Measurements from ENCODE around the gene CRNN. TPM values are rescaled to one million over a fixed set of nuclear protein-coding genes. Genes with fewer than 3 reads are reported as not detected.

The CRNN gene
- not detected for total RNA-seq

- no peak within 1 kb of the TSS for H3K4me3 Mint-ChIP-seq
- no peaks in the 10 kb centered on the region for H3K9me3 Mint-ChIP-seq
- peaks cover 15% of the 10 kb centered on the region for H3K27me3 Mint-ChIP-seq
- no peaks in the 10 kb centered on the region for H3K36me3 Mint-ChIP-seq (ENCODE audit: low read depth)
- H3K4me1 Mint-ChIP-seq, result no peaks in the 10 kb centered on the region
- no peak for ATAC-seq (replicated peaks)
- H3K27ac Mint-ChIP-seq, result no peak within 1 kb of the TSS
Observed at GRCh38 chr1:152413909-152414308, at the start of gene CRNN. CRNN (minus strand) TSS chr1:152414263; CDS start chr1:152412233, 2,030 bp downstream.

GRCh38 chr1:152462636-152463035 is 48.6 kb upstream of the CRNN start:
- H3K9me3 Mint-ChIP-seq, result no peaks in the 10 kb centered on the region
- no peak overlapping the region for H3K27ac Mint-ChIP-seq
- peaks cover 10% of the 10 kb centered on the region for H3K27me3 Mint-ChIP-seq
- H3K4me1 Mint-ChIP-seq, result peaks cover 11% of the 10 kb centered on the region
- no peak for ATAC-seq (replicated peaks)
- H3K4me3 Mint-ChIP-seq, result no peak overlapping the region
- no peaks in the 10 kb centered on the region for H3K36me3 Mint-ChIP-seq (ENCODE audit: low read depth)

GRCh38 chr1:152461544-152461943 is 47.5 kb upstream of the CRNN start:
- Mint-ChIP-seq H3K4me3 (peak overlapping the region; percentile 38), H3K9me3 (no peaks in the 10 kb centered on the region), H3K4me1 (peaks cover 11% of the 10 kb centered on the region), H3K36me3 (ENCODE audit: low read depth) (no peaks in the 10 kb centered on the region), H3K27me3 (peaks cover 5% of the 10 kb centered on the region), H3K27ac (no peak overlapping the region)
- ATAC-seq (replicated peaks), result peak; percentile 48

- no peak for ATAC-seq (replicated peaks)
- peak overlapping the region; percentile 52 for H3K4me3 Mint-ChIP-seq
- no peaks in the 10 kb centered on the region for H3K27me3 Mint-ChIP-seq
- H3K27ac Mint-ChIP-seq, result peak overlapping the region; percentile 28
- H3K9me3 Mint-ChIP-seq, result no peaks in the 10 kb centered on the region
- peaks cover 11% of the 10 kb centered on the region for H3K4me1 Mint-ChIP-seq
- H3K36me3 Mint-ChIP-seq (ENCODE audit: low read depth), result no peaks in the 10 kb centered on the region
Observed at GRCh38 chr1:152460529-152460899, 46.5 kb upstream of the CRNN start.

- no peaks in the 10 kb centered on the region for H3K9me3 Mint-ChIP-seq
- peak; percentile 92 for ATAC-seq (replicated peaks)
- H3K27ac Mint-ChIP-seq, result peak overlapping the region; percentile 28
- H3K4me1 Mint-ChIP-seq, result peaks cover 11% of the 10 kb centered on the region
- no peaks in the 10 kb centered on the region for H3K27me3 Mint-ChIP-seq
- no peaks in the 10 kb centered on the region for H3K36me3 Mint-ChIP-seq (ENCODE audit: low read depth)
- peak overlapping the region; percentile 52 for H3K4me3 Mint-ChIP-seq
Observed at GRCh38 chr1:152459596-152460528, 45.8 kb upstream of the CRNN start.

GRCh38 chr1:152458384-152459185 is 44.5 kb upstream of the CRNN start:
- Mint-ChIP-seq H3K4me3 (peak overlapping the region; percentile 52), H3K9me3 (no peaks in the 10 kb centered on the region), H3K4me1 (peaks cover 11% of the 10 kb centered on the region), H3K36me3 (ENCODE audit: low read depth) (no peaks in the 10 kb centered on the region), H3K27me3 (peaks cover 4% of the 10 kb centered on the region), H3K27ac (no peak overlapping the region)
- peak; percentile 63 for ATAC-seq (replicated peaks)

GRCh38 chr1:152457561-152457960 is 43.5 kb upstream of the CRNN start:
- Mint-ChIP-seq H3K27ac (no peak overlapping the region), H3K4me3 (no peak overlapping the region), H3K4me1 (peaks cover 11% of the 10 kb centered on the region), H3K36me3 (ENCODE audit: low read depth) (no peaks in the 10 kb centered on the region), H3K27me3 (peaks cover 4% of the 10 kb centered on the region), H3K9me3 (no peaks in the 10 kb centered on the region)
- ATAC-seq (replicated peaks), result no peak

GRCh38 chr1:152457071-152457470 is 43.0 kb upstream of the CRNN start:
- Mint-ChIP-seq H3K36me3 (ENCODE audit: low read depth) (no peaks in the 10 kb centered on the region), H3K4me1 (peaks cover 11% of the 10 kb centered on the region), H3K27me3 (peaks cover 4% of the 10 kb centered on the region), H3K9me3 (no peaks in the 10 kb centered on the region), H3K27ac (no peak overlapping the region), H3K4me3 (no peak overlapping the region)
- no peak for ATAC-seq (replicated peaks)

GRCh38 chr1:152451254-152451653 is 37.2 kb upstream of the CRNN start:
- Mint-ChIP-seq H3K27ac (no peak overlapping the region), H3K9me3 (no peaks in the 10 kb centered on the region), H3K4me3 (no peak overlapping the region), H3K36me3 (ENCODE audit: low read depth) (no peaks in the 10 kb centered on the region), H3K4me1 (no peaks in the 10 kb centered on the region), H3K27me3 (peaks cover 4% of the 10 kb centered on the region)
- ATAC-seq (replicated peaks), result no peak

GRCh38 chr1:152449661-152450060 is 35.6 kb upstream of the CRNN start:
- Mint-ChIP-seq H3K4me3 (no peak overlapping the region), H3K27me3 (peaks cover 4% of the 10 kb centered on the region), H3K4me1 (no peaks in the 10 kb centered on the region), H3K36me3 (ENCODE audit: low read depth) (no peaks in the 10 kb centered on the region), H3K9me3 (no peaks in the 10 kb centered on the region), H3K27ac (no peak overlapping the region)
- no peak for ATAC-seq (replicated peaks)

GRCh38 chr1:152448496-152448895 is 34.4 kb upstream of the CRNN start:
- no peaks in the 10 kb centered on the region for H3K36me3 Mint-ChIP-seq (ENCODE audit: low read depth)
- no peaks in the 10 kb centered on the region for H3K4me1 Mint-ChIP-seq
- H3K27me3 Mint-ChIP-seq, result no peaks in the 10 kb centered on the region
- no peak for ATAC-seq (replicated peaks)
- no peaks in the 10 kb centered on the region for H3K9me3 Mint-ChIP-seq
- no peak overlapping the region for H3K4me3 Mint-ChIP-seq
- no peak overlapping the region for H3K27ac Mint-ChIP-seq

GRCh38 chr1:152448095-152448494 is 34.0 kb upstream of the CRNN start:
- Mint-ChIP-seq H3K36me3 (ENCODE audit: low read depth) (no peaks in the 10 kb centered on the region), H3K27me3 (no peaks in the 10 kb centered on the region), H3K4me3 (no peak overlapping the region), H3K4me1 (no peaks in the 10 kb centered on the region), H3K9me3 (no peaks in the 10 kb centered on the region), H3K27ac (no peak overlapping the region)
- ATAC-seq (replicated peaks), result no peak

- Mint-ChIP-seq H3K4me3 (no peak overlapping the region), H3K27ac (no peak overlapping the region), H3K36me3 (ENCODE audit: low read depth) (no peaks in the 10 kb centered on the region), H3K4me1 (no peaks in the 10 kb centered on the region), H3K27me3 (no peaks in the 10 kb centered on the region), H3K9me3 (no peaks in the 10 kb centered on the region)
- no peak for ATAC-seq (replicated peaks)
Observed at GRCh38 chr1:152447484-152447883, 33.4 kb upstream of the CRNN start.

- peaks cover 2% of the 10 kb centered on the region for H3K27me3 Mint-ChIP-seq
- no peak overlapping the region for H3K4me3 Mint-ChIP-seq
- H3K9me3 Mint-ChIP-seq, result no peaks in the 10 kb centered on the region
- no peak for ATAC-seq (replicated peaks)
- H3K27ac Mint-ChIP-seq, result no peak overlapping the region
- H3K4me1 Mint-ChIP-seq, result no peaks in the 10 kb centered on the region
- H3K36me3 Mint-ChIP-seq (ENCODE audit: low read depth), result no peaks in the 10 kb centered on the region
Observed at GRCh38 chr1:152444045-152444444, 30.0 kb upstream of the CRNN start.

GRCh38 chr1:152442765-152443164 is 28.7 kb upstream of the CRNN start:
- peaks cover 9% of the 10 kb centered on the region for H3K27me3 Mint-ChIP-seq
- no peaks in the 10 kb centered on the region for H3K36me3 Mint-ChIP-seq (ENCODE audit: low read depth)
- no peaks in the 10 kb centered on the region for H3K4me1 Mint-ChIP-seq
- H3K27ac Mint-ChIP-seq, result no peak overlapping the region
- no peak overlapping the region for H3K4me3 Mint-ChIP-seq
- no peaks in the 10 kb centered on the region for H3K9me3 Mint-ChIP-seq
- ATAC-seq (replicated peaks), result no peak
